Mesodermal cell (in vitro differentiated cells): ENCODE measurements around the gene KIRREL3.

Experiments
- H3K27ac ChIP-seq: 2 replicates; pipeline ENCODE4 v1.7.0; 2013; ENCODE audit warnings: mild to moderate bottlenecking, low read depth, low read length, moderate library complexity; ENCODE audit not compliant: severe bottlenecking
- H3K36me3 ChIP-seq: 2 replicates; pipeline ENCODE4 v1.7.1; 2013; ENCODE audit warnings: mild to moderate bottlenecking, low read length, moderate library complexity; ENCODE audit not compliant: control insufficient read depth, insufficient read depth
- H3K4me1 ChIP-seq: one replicate; pipeline ENCODE4 v1.7.1; 2013; ENCODE audit warnings: mild to moderate bottlenecking, low read length; ENCODE audit not compliant: insufficient read depth, control insufficient read depth, poor library complexity, severe bottlenecking
- H3K4me3 ChIP-seq: 2 replicates; pipeline ENCODE4 v1.7.0; 2013; ENCODE audit warnings: low read length, control low read depth, mild to moderate bottlenecking; ENCODE audit not compliant: insufficient read depth, poor library complexity, severe bottlenecking; ENCODE audit errors: extremely low read depth
- H3K9me3 ChIP-seq: 2 replicates; pipeline ENCODE4 v1.7.1; 2013; ENCODE audit warnings: mild to moderate bottlenecking, low read length, moderate library complexity; ENCODE audit not compliant: control insufficient read depth
- whole genome bisulfite sequencing, 2 experiments: methylation state at CpG; one replicate each; pipeline ENCODE4 v1.1.5; 2013; ENCODE audit warnings: missing lambda C conversion rate in 2 of 2; ENCODE audit not compliant: insufficient coverage in 2 of 2; 5-methylcytosine and 5-hydroxymethylcytosine counted together

Gene KIRREL3

GRCh38 chr11:126711977-126712625, 288.5 kb downstream of the KIRREL3 start:
- WGBS, 2 experiments, result 91 to 94% methylated on average over 11 to 24 of the region's 27 CpGs
- no peak overlapping the region for H3K4me3 ChIP-seq
- H3K27ac ChIP-seq, result no peak overlapping the region
- no peaks in the 10 kb centered on the region for H3K36me3 ChIP-seq
- H3K9me3 ChIP-seq, result no peaks in the 10 kb centered on the region
- no peaks in the 10 kb centered on the region for H3K4me1 ChIP-seq

GRCh38 chr11:126710804-126711399, 289.7 kb downstream of the KIRREL3 start:
- H3K4me1 ChIP-seq, result no peaks in the 10 kb centered on the region
- H3K9me3 ChIP-seq, result no peaks in the 10 kb centered on the region
- WGBS, 2 experiments, result no CpG with 5 or more reads among the region's 4 CpGs
- H3K36me3 ChIP-seq, result no peaks in the 10 kb centered on the region
- H3K27ac ChIP-seq, result no peak overlapping the region
- H3K4me3 ChIP-seq, result no peak overlapping the region

- H3K4me1 ChIP-seq, result peaks cover 12% of the 10 kb centered on the region
- H3K9me3 ChIP-seq, result no peaks in the 10 kb centered on the region
- H3K4me3 ChIP-seq, result no peak overlapping the region
- no peak overlapping the region for H3K27ac ChIP-seq
- 56 to 85% methylated on average over 2 of the region's 2 CpGs for WGBS, 2 experiments
- no peaks in the 10 kb centered on the region for H3K36me3 ChIP-seq
These were observed 293.1 kb downstream of the KIRREL3 start for GRCh38 chr11:126707498-126707897.

GRCh38 chr11:126704096-126704495, 296.5 kb downstream of the KIRREL3 start:
- H3K27ac ChIP-seq, result no peak overlapping the region
- H3K4me1 ChIP-seq, result peaks cover 18% of the 10 kb centered on the region
- no peak overlapping the region for H3K4me3 ChIP-seq
- no peaks in the 10 kb centered on the region for H3K9me3 ChIP-seq
- no peaks in the 10 kb centered on the region for H3K36me3 ChIP-seq
- 57 to 81% methylated on average over 1 to 2 of the region's 2 CpGs for WGBS, 2 experiments

GRCh38 chr11:126703662-126704061, 296.9 kb downstream of the KIRREL3 start:
- H3K9me3 ChIP-seq, result no peaks in the 10 kb centered on the region
- no peak overlapping the region for H3K4me3 ChIP-seq
- WGBS, 2 experiments, result 68 to 71% methylated on average over 3 of the region's 4 CpGs
- H3K27ac ChIP-seq, result no peak overlapping the region
- peaks cover 18% of the 10 kb centered on the region for H3K4me1 ChIP-seq
- no peaks in the 10 kb centered on the region for H3K36me3 ChIP-seq

- WGBS, 2 experiments, result 88 to 93% methylated on average over 2 to 5 of the region's 5 CpGs
- peaks cover 18% of the 10 kb centered on the region for H3K4me1 ChIP-seq
- H3K36me3 ChIP-seq, result no peaks in the 10 kb centered on the region
- H3K9me3 ChIP-seq, result no peaks in the 10 kb centered on the region
- no peak overlapping the region for H3K27ac ChIP-seq
- H3K4me3 ChIP-seq, result no peak overlapping the region
These were observed 297.6 kb downstream of the KIRREL3 start for GRCh38 chr11:126702987-126703386.

GRCh38 chr11:126702165-126702720, 298.3 kb downstream of the KIRREL3 start:
- Histone ChIP-seq H3K4me3 (no peak overlapping the region), H3K27ac (no peak overlapping the region), H3K36me3 (no peaks in the 10 kb centered on the region), H3K9me3 (no peaks in the 10 kb centered on the region), H3K4me1 (peaks cover 18% of the 10 kb centered on the region)
- WGBS, 2 experiments, result 70 to 76% methylated on average over 2 to 5 of the region's 7 CpGs

GRCh38 chr11:126701520-126701897, 299.1 kb downstream of the KIRREL3 start:
- no peaks in the 10 kb centered on the region for H3K36me3 ChIP-seq
- H3K27ac ChIP-seq, result peak overlapping the region; percentile 46
- 63% methylated on average over 2 of the region's 2 CpGs; no CpG with 5 or more reads in 1 of the 2 experiments for WGBS, 2 experiments
- peaks cover 25% of the 10 kb centered on the region for H3K4me1 ChIP-seq
- no peak overlapping the region for H3K4me3 ChIP-seq
- H3K9me3 ChIP-seq, result no peaks in the 10 kb centered on the region

GRCh38 chr11:126700768-126701519, 299.6 kb downstream of the KIRREL3 start:
- Histone ChIP-seq H3K9me3 (no peaks in the 10 kb centered on the region), H3K4me3 (no peak overlapping the region), H3K4me1 (peaks cover 26% of the 10 kb centered on the region), H3K27ac (peak overlapping the region; percentile 46), H3K36me3 (no peaks in the 10 kb centered on the region)
- 73 to 85% methylated on average over 6 to 7 of the region's 9 CpGs for WGBS, 2 experiments

- Histone ChIP-seq H3K4me3 (no peak overlapping the region), H3K9me3 (no peaks in the 10 kb centered on the region), H3K27ac (no peak overlapping the region), H3K36me3 (no peaks in the 10 kb centered on the region), H3K4me1 (peaks cover 24% of the 10 kb centered on the region)
- WGBS, 2 experiments, result 57 to 62% methylated on average over 6 of the region's 8 CpGs
These were observed 302.0 kb downstream of the KIRREL3 start for GRCh38 chr11:126698576-126698975.
